GM18909 (cell line): ENCODE results near the gene CSF1R.

ENCODE experiments used
- ATAC-seq: cut with Tn5 transposase; IDR thresholded peaks from one replicate; pipeline ENCODE4 v1.9.1; 2021; ENCODE audit warnings: mild to moderate bottlenecking; ENCODE audit not compliant: unreplicated experiment, poor library complexity

Gene CSF1R

DNA sequence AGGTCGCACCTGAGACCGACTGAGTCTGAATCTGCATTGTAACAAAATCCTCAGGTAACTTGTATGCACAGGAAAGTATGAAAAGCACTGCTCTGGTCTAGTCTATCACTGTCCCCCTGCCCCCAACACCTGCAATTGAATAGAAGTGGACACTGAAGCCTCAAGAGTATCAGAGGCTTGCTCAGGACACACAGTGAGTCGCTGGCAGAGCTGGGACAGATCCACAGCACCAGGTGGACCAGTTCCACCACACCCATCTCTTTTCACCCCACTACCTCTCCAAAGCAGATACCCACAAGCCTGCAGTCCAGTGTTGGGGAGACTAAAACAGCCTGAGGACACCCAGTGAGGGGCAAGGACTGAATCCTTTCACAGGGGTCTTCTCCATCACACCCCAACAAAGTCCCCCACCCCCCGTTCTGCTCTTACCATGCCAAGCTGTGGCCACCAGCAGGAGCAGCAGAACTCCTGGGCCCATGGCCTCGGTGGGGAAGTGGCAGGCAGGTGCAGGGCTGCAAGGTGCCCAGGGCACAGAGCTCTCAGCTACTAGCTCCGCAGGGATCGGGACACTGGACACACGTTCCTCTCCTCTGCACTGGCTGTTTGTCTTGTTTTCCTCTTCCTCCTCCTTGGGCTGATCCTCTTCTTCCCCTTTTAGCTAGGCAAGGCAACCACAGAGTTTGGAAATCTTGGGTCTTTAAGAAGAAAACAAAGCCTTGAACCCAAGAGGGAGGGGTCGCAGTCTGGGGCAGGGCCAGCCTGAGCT is at the start of gene CSF1R:
CSF1R (minus strand) TSS at position 605 of the 766 bp plus-strand sequence; CDS start at position 478, 127 bp downstream.
- ATAC-seq, result no peak

DNA sequence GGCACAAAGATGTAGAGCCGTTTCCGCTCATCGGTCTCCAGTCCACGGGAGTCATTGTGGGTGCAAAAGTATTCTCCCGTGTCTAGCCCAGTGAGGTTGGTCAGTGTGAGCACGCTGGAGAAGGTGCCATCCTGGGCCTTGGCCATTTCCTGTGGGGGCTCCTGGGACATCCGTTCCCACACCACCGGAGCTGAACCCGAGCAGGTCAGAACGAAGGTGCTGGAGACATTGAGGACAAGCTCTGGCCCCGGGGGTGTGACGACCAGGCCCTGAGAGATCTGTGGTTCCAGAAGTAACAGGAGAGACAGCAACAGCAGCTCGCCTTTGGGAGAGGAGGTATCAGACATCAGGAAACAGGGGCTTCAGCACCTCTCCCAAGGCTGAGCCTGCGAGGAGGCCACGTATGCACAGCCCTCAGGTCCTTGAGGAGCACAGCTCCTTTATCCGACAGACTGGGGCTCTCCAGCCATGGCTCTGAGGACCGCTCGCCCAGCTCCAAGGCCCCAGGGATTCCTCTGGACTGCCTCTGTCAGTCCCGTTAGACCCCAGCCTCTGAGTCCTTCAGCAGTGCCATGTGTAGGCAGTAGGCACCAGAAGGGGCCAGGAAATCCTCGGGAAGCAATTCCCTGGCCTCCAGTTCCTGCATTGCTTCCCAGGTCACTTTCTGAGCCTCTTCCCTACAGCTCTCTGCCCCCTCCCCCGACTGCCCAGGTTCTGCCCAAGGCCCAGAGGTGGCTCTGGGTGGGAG is 49.4 kb upstream of the CSF1R start:
- no peak for ATAC-seq

DNA sequence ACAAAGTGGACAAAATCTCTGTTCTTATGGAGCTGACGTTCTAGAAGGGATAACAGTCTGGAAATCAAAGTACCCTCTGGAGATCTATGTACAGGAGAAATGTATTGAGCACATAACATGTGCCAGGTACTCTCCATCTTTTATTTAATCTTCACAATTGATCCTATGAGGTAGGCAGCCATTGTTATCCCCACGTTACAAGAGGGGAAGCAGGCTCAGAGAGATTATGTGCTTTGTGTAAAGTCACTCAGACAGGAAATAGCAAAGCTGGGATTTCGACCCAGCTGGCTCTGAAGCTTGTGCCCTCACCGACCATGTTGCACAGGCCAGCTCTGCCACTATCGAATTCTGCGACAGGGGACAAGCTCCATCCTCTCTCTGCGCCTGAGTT is 47.8 kb upstream of the CSF1R start:
- ATAC-seq, result no peak

DNA sequence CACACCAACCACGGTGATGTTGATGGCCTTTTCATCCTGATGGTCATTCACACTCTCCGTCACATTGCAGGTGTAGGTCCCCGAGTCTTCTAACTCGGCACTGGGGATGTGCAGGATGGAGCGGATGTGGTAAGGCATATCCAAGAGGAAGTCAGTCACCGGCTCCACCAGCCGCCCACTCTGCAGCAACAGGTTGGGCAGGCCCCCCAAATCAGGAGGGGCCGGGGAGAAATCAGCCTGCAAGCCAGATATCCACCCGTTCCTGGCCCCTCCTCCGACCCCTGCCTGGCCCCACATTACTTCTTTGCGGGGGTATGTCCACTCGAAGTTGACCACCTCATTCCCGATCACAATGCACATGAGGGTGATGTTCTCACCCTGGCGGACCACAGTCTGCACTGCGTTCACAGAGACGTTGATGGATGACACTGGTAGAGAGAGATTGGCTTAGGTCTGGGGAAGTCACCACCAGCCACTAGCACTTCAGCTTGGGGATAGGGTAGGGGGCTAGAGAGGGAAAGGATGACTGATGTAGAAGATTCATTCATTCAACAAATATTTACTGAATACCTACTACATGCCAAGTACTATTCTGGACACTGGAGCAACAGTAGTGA is 47.3 kb upstream of the CSF1R start:
- no peak for ATAC-seq

DNA sequence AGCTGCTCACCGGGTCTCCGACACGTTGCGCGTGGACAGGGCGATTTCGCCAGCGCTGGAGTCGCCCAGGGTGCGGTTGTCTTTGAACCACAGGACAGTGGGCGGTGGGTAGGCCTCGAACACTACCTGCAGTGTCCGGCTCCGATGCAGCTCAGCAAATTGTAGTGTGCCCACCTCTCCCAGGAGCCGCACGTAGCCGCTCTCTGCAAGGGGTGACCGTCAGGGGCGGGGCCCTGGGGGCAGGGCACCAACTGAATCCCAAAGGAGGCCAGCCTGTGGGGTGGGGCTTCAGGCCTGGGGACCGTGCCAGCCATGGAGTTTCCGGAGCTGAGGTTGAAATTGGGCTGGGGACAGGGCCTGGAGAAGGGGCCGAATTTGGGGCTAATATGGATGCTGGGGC is 46.4 kb upstream of the CSF1R start:
- no peak for ATAC-seq

DNA sequence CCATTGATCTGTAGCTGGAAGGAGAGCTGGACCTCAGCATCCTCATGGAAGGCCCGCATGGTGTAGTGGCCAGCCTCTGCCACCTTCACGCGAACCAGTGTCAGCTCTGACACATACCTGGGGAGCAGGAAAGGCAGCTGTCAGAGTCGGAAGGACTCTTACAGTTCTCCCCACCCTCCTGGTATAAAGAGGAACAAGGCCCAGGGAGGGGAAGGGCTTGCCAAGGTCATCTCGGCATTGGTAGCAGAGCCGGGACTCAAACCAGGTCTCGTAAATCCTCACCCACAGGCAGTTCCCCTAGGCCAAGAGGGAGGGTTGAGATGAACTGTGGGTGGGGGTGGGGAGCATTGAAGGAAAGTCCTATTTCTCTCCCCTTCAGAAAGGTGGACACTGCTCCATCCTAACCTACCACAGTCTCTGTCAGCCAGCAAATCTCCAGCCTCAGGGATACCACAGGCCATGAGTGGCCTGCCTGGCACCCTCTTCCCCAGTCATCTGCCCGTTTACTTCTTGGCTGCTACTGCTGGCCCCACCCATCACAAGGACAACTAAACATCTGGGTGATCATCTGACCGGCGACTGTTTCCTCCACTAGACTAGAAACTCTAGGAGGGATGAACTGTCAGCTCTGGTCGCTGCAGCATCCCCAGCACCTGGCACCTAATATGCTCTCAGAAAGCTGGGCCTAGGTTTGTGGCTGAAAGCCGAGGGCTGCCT is 45.8 kb upstream of the CSF1R start:
- ATAC-seq, result no peak

DNA sequence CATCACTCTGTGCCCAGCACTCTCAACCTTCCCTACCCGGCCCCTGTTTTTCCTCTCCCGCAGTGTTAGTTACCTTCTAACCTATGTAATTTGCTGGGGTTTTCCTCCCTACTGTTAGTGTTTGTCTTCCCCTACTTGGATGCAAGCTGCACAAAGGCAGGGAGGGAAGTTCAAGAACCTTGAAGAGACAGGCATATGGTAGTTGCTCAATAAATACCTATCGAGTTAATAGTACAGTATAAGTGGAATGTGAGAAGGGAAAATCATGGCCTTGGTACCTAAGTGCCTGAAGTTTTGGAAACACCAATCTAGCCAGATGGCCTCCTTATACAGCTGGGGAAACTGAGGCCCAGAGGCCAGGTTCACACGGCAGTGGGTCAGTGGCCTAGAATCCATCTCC is 45.1 kb upstream of the CSF1R start:
- no peak for ATAC-seq

DNA sequence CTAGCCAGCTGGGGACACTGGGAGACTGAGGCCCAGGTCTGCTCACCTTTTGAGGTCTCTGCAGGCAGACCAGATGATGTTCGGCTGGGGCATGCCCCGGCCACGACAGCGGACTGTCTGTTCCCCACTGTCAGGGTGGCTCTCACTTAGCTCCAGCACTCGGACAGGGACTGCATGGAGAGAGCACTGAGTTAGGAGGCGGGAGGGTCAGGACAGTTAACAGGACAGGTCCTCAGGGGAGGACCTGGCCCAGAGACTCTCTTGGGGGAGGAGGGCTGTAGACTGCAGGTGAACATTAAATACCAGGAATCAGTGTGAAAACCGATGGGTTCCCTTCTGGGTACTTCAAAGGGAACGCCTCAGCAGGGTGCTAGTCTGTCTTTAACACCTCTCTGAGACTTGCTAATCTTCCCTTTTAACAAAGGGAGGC is 44.2 kb upstream of the CSF1R start:
- ATAC-seq, result no peak

DNA sequence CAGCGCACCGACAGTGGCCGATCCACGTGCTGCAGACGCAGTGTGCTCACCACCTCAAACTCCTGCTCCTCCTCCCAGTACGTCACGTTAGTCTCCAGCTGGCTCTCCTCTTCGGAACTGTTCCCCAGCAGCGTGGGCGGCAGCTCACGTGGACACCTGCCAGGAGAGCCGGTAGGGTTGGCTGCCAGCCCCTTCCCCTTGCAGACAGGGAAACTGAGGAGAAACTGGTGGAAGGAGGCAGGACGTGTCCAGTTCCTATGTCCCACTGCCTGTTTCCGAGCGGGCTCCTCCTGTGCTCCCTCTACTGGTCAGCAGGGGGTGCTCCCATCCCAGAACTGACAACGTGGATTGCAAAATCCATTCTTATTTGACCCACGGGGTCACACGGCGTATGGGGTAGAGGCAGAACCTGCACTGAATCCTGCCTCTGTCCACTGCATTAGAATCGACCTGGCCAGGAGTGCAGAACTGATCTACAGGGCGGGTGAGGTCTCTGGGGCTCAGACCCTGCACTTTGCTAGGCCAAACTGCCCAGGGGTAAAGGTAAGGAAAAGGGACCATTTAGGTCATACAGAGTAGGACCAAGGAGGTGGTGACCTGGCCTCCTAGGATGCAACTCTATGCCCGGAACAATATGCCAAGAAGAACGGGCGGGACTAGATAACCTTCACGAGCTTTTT is 43.6 kb upstream of the CSF1R start:
- ATAC-seq, result peak; percentile 66

DNA sequence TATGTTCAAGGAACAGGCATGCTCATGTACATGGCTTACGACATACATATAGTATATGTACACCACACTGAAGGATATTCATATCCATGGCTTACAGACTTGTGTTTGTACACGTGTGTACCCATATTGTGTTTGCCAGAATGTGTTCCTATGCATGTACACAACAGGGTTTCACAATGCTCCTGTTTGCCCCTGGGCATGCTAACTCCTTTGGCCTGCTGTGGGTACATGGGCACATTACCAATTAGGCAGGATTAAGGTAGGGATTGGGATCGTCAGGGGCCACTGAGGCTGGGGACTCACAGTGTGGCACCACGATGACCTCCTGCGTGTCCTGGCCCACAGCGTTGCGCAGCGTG is 43.1 kb upstream of the CSF1R start:
- ATAC-seq, result no peak

DNA sequence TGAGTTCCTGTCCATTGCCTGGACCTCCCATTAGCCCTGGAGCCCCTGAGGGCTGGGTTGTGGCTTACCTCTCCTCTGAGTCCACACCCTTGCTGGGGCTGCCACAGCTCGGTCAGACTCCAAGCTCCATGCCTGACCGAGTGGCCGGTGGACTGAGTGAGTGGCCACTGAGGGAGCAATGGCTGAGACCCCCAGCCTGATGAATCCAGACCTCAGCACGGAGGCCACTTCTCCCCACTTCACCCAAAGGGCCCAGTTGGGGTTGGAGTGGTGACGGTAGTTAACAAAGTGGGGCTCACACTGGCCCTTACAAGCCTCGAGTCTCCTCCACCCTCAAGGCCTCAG is 40.5 kb upstream of the CSF1R start:
- no peak for ATAC-seq

DNA sequence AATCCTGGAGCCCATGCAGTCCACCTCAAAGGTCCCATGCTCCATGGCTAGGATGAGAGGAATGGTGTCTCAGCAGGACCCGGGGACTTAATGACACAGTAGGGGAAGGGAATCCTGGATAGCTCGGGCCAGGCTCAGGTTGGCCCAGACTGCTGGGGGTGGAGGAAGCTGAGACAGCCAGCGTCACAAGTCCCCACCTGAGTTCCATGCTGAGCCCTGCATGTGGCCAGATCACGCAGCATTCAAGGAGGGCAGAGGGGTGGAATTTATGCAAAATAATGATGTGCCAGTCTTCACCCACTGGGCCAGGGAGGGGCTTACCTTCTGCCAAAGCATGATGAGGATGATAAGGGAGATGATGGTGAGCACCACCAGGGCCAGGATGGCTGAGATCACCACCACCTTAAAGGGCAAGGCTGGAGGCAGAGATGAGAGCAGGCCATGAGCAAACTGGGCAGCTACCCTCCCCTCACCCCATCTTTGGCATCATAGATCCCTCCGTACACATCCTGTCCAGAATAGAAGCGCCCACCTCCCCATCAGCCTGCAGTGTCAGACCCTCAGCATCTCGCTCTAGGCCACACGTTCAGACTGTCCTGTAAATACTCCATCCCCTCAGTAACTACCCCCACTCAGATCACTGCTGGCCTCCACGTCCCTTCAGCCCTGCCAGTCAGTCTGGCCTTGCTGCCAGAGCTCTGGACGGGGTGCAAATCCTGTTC is 40.0 kb upstream of the CSF1R start:
- ATAC-seq, result no peak

DNA sequence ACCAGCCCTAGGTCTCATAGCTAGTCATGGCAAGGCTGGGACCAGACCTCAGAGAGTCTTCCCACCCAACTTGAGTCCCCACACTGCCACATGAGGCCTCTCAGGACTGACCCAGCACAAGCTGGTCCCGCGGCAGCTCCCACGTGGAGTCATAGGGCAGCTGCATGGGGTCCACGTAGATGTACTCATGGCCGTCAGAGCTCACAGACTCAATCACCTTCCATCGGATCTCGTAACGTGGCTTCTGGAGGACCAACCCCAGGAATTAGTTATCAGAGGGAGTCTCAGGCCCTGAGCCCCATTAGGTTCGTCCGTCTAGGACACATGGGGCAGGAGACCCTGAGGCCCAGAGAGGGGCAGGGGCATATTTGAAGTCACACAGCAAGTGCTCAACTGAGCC is 39.0 kb upstream of the CSF1R start:
- no peak for ATAC-seq

DNA sequence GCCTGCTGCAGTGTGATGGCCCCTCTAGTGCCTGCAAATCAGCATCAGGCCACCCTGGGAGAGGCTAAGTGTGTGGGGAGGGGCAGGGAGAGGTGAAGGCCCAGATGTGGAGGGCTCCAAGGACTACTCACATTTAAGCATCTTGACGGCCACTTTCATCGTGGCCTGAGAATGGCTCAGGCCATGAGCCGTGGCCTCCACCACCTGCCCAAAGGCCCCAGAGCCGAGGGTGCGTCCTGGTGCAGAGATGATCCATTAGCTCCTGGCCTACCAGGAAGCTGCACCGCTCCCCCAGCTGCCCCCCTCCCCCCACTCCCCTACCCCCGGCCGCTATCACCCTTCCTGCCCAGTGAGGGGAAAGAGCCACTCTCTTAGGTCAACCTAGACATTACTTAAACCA is 38.2 kb upstream of the CSF1R start:
- no peak for ATAC-seq

DNA sequence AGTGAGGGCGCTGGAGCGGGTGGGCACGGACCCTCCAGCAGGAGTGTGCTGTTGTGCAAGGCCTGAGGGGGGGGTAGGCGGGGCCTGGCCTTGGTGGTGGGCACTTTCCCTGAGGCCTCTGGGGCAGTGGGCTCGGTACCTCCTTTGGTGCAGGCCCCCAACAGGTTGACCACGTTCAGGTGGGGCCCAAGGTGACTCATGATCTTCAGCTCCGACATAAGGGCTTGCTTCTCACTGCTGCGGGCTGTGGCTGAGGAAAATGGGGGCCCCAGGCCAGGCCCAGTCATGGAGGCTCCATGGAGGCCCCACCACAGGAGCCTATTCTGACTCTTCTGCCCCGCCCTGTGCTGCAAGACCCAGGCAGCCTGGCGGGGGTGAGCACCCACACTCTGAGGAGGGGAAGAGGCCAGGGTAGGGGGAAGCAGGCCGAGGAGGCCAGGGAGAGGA is 37.8 kb upstream of the CSF1R start:
- ATAC-seq, result no peak

DNA sequence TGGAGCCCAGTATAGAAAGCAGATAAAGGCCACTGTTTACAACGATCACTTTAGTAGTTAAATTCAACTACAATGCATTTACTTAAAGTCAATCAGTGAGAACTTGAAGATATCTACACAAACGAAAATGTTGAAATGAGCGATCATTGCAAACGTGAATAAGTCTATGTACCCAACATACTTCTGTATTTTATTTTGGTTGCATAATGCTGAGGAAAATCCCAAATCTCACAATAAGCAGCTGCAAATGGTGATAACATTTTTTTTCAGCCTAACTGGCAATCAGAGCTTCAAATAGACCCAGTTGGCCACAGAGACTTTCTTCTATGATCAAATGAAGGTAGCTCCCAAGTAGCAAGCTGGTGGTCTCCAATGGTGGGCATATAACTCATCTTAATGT is 37.2 kb upstream of the CSF1R start:
- ATAC-seq, result no peak

DNA sequence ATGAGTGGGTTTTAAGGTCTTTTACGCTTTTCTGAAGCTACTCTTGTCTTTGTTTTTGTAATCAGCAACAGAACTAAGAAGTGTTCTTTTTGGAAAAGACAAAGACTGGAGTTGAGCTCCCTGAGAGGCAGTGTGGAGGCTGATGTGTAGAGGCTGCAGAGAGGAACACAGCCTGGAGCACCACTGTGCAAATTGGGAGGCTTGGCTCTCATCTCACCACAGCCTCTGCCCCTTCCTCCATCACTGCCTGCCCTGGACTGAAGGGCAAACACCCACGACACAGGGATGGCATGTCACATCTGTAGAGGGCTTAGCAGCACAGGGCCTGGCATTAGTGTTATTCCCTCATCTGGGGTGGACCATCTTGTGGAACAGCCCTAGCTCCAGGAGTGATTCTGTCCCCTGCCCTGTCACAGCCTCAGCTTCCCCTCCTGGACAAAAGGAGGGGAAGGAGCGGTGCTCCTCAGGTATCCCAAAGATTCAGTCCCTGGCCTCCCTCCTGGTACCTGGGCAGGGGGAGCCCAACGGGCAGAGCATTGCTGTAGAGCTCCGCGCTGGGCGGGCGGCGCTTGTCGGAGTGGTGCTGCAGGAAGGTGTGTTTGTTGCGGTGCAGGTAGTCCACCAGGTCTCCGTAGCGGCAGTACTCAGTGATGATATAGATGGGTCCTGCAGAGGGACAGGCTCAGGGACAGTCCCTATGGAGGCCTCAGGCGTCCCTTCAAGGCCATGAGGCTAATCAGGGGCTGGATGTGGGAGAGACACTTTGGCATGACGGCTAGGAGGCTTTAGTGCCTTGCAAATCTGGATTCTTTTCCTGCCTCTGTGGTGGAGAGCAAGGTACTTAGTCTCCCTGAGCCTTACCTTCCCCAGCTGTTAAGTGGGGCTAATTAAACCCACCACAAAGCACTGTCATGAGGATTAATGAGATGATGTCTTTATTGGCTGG is 36.5 kb upstream of the CSF1R start:
- ATAC-seq, result no peak

DNA sequence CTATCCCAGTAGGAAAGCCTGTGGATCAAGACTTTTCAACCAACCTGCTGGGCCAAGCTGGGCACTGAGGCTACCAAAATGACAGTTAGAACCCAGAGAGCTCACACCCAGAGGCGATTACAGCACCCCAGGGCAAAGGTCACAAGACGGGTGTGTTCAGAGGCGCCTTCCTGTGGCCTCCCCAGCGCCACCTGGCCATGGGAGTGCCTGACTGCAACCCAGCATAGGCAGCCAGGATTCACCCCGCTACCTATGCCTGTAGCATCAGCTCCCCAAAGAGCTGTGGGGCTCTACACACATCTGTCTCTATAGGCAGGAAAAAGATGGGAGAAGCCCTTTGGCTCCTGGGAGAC is 35.8 kb upstream of the CSF1R start:
- ATAC-seq, result peak; percentile 74
